Adrenal gland (tissue), 12 donors: ENCODE results near the gene CPPED1. TPM values are rescaled to one million over a fixed set of nuclear protein-coding genes. Genes with fewer than 3 reads are reported as not detected.

Experiments used
- DNase-seq, 7 donors: peaks; one replicate each; pipeline ENCODE4 v3.0.0-alpha.2; 2019 to 2020
- H3K27ac ChIP-seq, 5 donors: fragments of 200-600 bp; sonication (generic) in 4 of 5; 1 replicate in 3 of 5; 2 replicates in 2 of 5; pipeline versions ENCODE4 v1.5.1 to v1.8.0; 2016 to 2020; ENCODE audit warnings: mild to moderate bottlenecking in 1 of 5
- H3K27me3 ChIP-seq: fragments of 200-600 bp; 2 replicates; pipeline ENCODE4 v1.8.0; 2021
- H3K36me3 ChIP-seq, 2 donors: fragments of 200-600 bp; replicated peaks in 1 of 2; 1 replicate in 1 of 2; 2 replicates in 1 of 2; pipeline versions ENCODE4 v1.5.1 to v1.8.0; 2018 to 2022
- H3K4me1 ChIP-seq, 2 donors: fragments of 200-600 bp; replicated peaks in 1 of 2; 1 replicate in 1 of 2; 2 replicates in 1 of 2; pipeline versions ENCODE4 v1.5.1 to v1.8.0; 2018 to 2021
- H3K4me3 ChIP-seq, 4 donors: fragments of 200-600 bp; sonication (generic) in 3 of 4; one replicate each; pipeline ENCODE4 v1.5.1; 2016 to 2018
- H3K9me3 ChIP-seq, 3 donors: fragments of 200-600 bp; sonication (generic) in 1 of 3; replicated peaks in 1 of 3; 1 replicate in 2 of 3; 2 replicates in 1 of 3; pipeline versions ENCODE4 v1.5.1 to v1.8.0; 2016 to 2021
- POLR2A ChIP-seq, 2 donors: fragments of 450-650 bp; IDR thresholded peaks; one replicate each; pipeline ENCODE4 v1.6.1; 2017; ENCODE audit warnings: antibody characterized with exemption in 2 of 2, mild to moderate bottlenecking in 2 of 2, moderate library complexity in 1 of 2
- WGBS, 4 donors: extraction: QIAGEN DNeasy Blood & Tissue Kit in 2 of 4; methylation state at CpG; one replicate each; pipeline versions ENCODE4 v1.1.5 to v1.1.7; 2013 to 2017; 5-methylcytosine and 5-hydroxymethylcytosine counted together
- intact Hi-C, 2 donors: fragments of 100-400 bp; cut with DNase I; formaldehyde crosslinking; loops; one replicate each; pipeline versions ENCODE4 v1.14.1 to v1.15.0; 2022 to 2023
- polyA plus RNA-seq, 3 donors: library from polyadenylated mRNA; stranded (reverse); fragments of 200-250 nt in 2 of 3; fragments of 350-450 nt in 1 of 3; fragmentation: Illumina TruSeq in 1 of 3; extraction: RNeasy Lipid Tissue Mini Kit (QIAGEN cat#74804) in 1 of 3; gene quantifications; one replicate each; pipeline ENCODE4 v1.2.3, GENCODE V29; 2013 to 2014
- total RNA-seq, 9 donors: library from RNA; depleted of rRNA in 4 of 9; stranded (reverse); fragments of >200 nt in 4 of 9; fragments of 120-200 nt in 1 of 9; fragmentation: NEBNext Ultra II Directional in 1 of 9; extraction: Animal tissue kit (Norgen Biotek cat#: 25700) in 1 of 9; gene quantifications; one replicate each; pipeline versions ENCODE4 v1.1.0 to v1.2.4, GENCODE V29; 2013 to 2023
- TF ChIP-seq, protein P1 (sequence below), 6 experiments: fragments of 450-650 bp in 4 of 6; fragments of 200-600 bp in 2 of 6; sonication (generic) in 1 of 6; IDR thresholded peaks; 1 replicate in 5 of 6; 2 replicates in 1 of 6; pipeline versions ENCODE4 v1.5.1 to v1.8.0; 2016 to 2021; ENCODE audit warnings: antibody characterized with exemption in 6 of 6, mild to moderate bottlenecking in 2 of 6, moderate library complexity in 1 of 6
- donor health status: healthy with polysubstance abuse.
- donor health status: Bipolar disorder and iron deficiency.
- donor health status: DM: yes; HTN: yes; CAD: no.
- donor health status: DM: no; HTN: no; CAD: no.
- donor health status: DM: no; HTN: no; CAD: no.
- donor health status: DM: yes; HTN: yes; CAD: no.

CPPED1 gene
- total and polyA plus RNA-seq, 12 donors = 8.1 to 38.1 (median 14.2) TPM

DNA sequence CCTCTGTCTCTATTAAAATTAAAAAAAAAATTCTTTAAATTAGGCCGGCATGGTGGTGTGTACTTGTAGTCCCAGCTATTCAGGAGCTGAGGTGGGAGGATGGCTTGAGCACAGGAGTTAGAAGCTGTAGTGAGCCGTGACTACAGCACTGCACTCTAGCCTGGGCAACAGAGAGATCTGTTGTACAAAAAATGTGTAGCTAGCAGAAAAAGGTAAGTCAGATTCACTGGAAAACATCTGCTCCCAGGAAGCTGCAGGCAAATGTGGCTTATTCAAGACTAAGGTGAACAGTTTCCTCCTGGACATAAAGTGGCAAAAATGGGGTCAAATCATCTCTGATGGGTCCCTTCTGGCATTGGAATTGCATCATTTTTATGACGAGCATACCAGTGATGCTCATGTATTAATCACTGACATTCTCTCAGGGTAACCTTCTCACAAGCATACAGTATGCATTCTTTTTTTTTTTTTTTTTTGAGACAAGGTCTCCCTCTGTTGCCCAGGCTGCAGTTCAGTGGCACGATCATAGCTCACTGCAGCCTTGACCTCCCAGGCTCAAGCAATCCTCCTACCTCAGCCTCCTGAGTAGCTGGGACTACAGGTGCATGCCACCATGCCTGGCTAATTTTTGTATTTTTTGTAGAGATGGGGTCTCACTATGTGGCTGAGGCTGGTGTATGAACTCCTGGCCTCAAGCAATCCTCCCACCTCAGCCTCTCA lies 48.7 kb downstream of the CPPED1 start:
- DNase-seq = no peak
- Histone ChIP-seq H3K4me1 (peaks cover 0 to 5% of the 10 kb centered on the region in 2 donors), H3K27me3 (no peaks in the 10 kb centered on the region), H3K4me3 (no peak overlapping the region), H3K9me3 (no peaks in the 10 kb centered on the region), H3K27ac (no peak overlapping the region), H3K36me3 (no peaks in the 10 kb centered on the region)
- WGBS, 4 donors = 68 to 72% (median 69%) methylated on average over 4 of the region's 4 CpGs
- intact Hi-C loops = no loop called here
- no peak for TF ChIP-seq POLR2A (IDR thresholded peaks at IDR 0.05)
- TF ChIP-seq, protein P1, sequence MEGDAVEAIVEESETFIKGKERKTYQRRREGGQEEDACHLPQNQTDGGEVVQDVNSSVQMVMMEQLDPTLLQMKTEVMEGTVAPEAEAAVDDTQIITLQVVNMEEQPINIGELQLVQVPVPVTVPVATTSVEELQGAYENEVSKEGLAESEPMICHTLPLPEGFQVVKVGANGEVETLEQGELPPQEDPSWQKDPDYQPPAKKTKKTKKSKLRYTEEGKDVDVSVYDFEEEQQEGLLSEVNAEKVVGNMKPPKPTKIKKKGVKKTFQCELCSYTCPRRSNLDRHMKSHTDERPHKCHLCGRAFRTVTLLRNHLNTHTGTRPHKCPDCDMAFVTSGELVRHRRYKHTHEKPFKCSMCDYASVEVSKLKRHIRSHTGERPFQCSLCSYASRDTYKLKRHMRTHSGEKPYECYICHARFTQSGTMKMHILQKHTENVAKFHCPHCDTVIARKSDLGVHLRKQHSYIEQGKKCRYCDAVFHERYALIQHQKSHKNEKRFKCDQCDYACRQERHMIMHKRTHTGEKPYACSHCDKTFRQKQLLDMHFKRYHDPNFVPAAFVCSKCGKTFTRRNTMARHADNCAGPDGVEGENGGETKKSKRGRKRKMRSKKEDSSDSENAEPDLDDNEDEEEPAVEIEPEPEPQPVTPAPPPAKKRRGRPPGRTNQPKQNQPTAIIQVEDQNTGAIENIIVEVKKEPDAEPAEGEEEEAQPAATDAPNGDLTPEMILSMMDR (IDR thresholded peaks at IDR 0.05) = no peak

DNA sequence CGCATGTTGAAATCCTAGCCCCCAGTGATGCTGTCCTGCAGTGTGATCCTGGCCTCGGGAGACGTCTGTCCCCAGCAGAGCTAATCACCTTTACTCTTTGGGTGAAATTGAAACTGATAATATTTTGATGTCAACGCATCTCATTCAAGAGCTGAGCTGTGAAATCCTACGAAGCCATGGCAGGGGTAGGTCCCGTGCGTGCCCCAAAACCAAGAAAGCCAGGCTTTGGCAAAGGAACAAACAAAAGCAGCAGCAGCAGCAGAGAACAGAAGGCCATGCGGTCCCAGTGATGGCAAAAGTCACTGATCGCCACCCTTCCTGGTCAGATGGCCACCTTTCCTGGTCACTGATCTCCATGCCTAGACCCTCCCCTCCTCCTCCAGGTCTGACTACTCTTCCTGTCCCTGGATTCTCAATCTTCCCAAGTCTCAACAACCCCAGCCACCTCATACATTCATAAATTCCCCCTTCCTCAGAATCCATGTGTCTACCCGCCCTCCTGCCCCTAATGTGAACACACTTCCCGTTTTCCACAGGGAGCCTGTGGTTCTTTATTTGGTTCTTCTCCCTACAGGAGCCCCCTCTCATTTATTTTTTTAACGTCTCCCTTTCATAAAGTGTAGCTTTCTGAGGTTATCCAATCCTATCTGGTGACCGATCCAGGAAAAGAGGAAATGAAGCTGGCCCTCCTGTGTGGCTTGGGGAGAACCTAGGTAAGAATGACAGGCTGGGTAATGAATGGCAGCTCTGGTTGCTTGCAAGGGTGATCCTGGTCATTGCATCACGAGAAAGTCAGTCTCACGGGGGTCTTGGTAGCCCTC lies 50.3 kb downstream of the CPPED1 start:
- no peaks in the 10 kb centered on the region for H3K9me3 ChIP-seq
- no peak overlapping the region for H3K27ac ChIP-seq
- WGBS, 4 donors = 81 to 94% (median 90%) methylated on average over 15 of the region's 15 CpGs
- H3K36me3 ChIP-seq = no peaks in the 10 kb centered on the region
- peaks cover 0 to under 1% of the 10 kb centered on the region in 2 donors for H3K4me1 ChIP-seq
- no peak for DNase-seq
- TF ChIP-seq POLR2A (IDR thresholded peaks at IDR 0.05) = no peak
- TF ChIP-seq, protein P1 (IDR thresholded peaks at IDR 0.05) = no peak
- H3K4me3 ChIP-seq = no peak overlapping the region
- H3K27me3 ChIP-seq = no peaks in the 10 kb centered on the region
- intact Hi-C loops = no loop called here

DNA sequence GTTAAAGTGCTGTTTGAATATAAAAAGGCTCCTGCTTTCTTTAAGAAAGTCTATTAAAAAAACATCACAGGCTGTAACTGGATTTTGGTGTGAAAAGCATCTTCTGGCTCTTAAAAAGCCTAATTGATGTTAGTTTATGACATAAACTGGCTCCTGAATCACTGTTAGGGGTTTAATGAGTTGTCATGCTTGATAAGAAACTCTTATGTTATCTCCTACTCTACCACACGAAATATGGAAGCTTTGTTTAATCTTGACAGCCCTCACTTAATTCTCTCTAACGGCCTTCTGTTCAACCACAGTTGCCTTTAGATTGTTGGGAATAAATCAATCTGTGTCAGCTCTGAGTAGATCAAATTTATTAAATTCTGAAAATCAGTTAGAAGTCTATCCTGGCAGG lies 51.5 kb downstream of the CPPED1 start:
- Histone ChIP-seq H3K27ac (no peak overlapping the region), H3K4me1 (no peaks in the 10 kb centered on the region), H3K27me3 (no peaks in the 10 kb centered on the region), H3K36me3 (no peaks in the 10 kb centered on the region), H3K9me3 (no peaks in the 10 kb centered on the region), H3K4me3 (no peak overlapping the region)
- TF ChIP-seq, protein P1 (IDR thresholded peaks at IDR 0.05) = no peak
- no peak for TF ChIP-seq POLR2A (IDR thresholded peaks at IDR 0.05)
- DNase-seq = no peak
- intact Hi-C loops = no loop called here
- 54 to 63% (median 58%) methylated on average over 2 of the region's 2 CpGs for WGBS, 4 donors

DNA sequence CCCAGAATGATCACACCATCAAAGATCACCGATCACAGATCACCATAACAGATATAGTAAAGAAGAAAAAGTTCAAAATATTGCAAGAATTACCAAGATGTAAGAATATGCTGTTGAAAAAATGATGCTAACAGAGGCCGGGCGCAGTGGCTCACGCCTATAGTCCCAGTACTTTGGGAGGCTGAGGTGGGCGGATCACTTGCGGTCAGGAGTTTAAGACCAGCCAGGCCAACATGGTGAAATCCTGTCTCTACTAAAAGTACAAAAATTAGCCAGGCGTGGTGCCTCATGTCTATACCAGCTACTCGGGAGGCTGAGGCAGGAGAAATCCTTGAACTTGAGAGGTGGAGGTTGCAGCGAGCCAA lies 53.2 kb downstream of the CPPED1 start:
- intact Hi-C loops = no loop called here
- no peaks in the 10 kb centered on the region for H3K36me3 ChIP-seq
- H3K27ac ChIP-seq = no peak overlapping the region
- 93 to 99% (median 95%) methylated on average over 9 of the region's 9 CpGs for WGBS, 4 donors
- no peaks in the 10 kb centered on the region for H3K9me3 ChIP-seq
- H3K27me3 ChIP-seq = no peaks in the 10 kb centered on the region
- no peaks in the 10 kb centered on the region for H3K4me1 ChIP-seq
- DNase-seq = no peak
- no peak overlapping the region for H3K4me3 ChIP-seq
- TF ChIP-seq POLR2A (IDR thresholded peaks at IDR 0.05) = no peak
- TF ChIP-seq, protein P1 (IDR thresholded peaks at IDR 0.05) = no peak
